ENCODE data around the gene TLE7.

TLE7 gene

DNA sequence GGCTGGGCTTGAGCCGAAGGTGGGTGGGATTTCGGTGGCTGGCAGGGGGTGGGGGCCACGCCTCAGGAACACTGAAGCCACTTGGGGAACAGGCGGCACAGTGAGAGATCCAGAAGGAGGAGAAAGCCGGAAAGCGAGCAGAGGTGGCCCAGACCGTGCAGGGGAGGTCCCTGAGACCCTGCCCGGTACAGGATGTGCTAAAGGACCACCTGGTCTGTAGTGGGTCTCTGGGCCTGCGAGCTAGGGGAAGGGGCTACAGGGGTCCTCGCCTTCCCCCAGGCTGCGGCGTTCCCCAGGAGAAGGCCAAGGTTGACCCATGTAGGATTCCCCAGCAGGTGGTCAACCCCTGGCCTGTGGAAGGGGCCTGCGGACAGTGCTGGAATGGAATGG is at the start of gene TLE7:
Gene TLE7 (minus strand): TSS at position 4 of the 390 bp plus-strand sequence. CDS start 8,730 bp downstream, outside the sequence.
- no peak for DNase-seq

GRCh38 chr16:71491054-71491453 is 49.2 kb upstream of the TLE7 start:
- DNase-seq = no peak

DNA sequence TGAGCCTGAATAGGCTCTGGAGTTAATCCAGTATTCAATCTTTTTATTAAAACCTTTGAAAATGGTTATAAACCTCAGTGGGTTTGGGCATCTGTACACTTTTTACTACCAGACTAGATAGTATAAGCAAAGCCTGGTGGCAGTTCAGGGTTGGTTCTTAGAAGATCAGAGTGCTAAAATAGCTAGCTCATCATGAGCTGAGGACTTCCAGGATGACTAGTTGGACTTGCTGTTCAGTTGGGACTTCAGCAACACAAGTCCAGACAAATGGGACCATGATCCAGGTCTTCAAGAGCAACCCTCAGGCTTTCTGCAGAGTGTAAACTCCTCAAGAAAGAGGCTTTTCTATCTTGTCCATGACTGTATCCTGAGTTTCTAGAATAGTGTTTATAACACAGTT is 48.5 kb upstream of the TLE7 start:
- DNase-seq = no peak

DNA sequence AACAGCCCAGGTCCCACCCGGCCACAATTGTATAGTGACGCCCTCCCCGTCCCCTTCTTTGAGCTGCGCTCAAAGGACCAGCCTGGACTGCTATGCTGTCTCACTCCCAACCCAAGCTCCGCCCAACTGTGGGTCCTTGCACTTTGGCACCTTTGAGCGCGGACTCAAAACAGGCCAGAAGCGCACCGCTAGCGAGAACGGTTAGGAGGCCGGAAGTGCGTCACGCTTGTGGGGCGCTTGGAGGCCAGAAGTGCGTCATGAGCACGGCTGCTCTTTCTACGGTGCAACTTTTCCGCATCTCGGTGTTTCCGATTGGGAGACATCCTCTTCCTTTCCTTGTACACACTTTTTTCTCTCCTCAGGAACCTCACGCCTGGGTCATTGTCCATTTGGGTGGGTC is 47.3 kb upstream of the TLE7 start, which contains the start of gene ZNF19:
Gene ZNF19 (minus strand): TSS at position 203 of the 400 bp plus-strand sequence. CDS start 7,210 bp downstream, outside the sequence.
- DNase-seq = no peak

DNA sequence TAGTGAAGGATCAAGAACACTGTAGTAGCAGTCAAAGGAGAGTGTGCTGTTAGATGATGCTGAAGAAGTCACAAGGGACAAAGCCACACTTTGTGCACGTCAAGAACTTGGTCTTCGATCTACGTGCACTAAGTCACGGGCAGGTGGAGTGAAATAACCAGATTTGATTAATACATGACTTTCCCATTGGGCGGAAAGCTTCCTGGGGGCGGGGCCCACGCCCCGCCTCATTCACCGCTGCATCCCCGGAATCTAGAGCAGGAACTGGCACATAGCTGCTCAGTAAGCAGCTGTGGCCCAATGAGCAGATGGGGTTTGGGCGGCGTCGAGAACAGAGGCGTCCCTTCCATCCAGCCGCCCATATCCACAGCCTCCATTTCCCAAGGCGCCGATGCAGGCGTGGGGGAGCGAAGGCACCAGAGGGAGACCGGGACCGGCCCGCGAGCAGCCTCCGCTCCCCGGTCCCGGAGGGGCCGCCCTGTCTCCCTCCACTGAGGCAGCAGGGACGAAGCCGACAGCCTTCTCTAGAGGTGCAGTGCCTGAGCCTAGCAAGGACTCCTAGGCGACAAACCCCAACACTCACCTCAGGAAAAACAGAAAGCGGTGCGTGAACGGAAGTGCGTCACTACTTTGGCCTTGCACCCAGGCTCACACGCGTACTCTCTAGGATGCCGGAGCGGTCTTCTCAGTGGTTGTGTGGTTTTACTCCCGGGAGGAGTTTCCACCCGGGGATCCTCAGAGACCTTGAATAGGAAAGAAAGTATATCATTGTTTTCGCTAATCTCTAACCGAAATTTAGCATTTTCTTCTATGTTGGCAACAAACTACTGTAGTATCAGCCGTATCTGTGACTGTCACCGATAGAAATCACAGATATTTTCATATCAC is 42.4 kb upstream of the TLE7 start:
- DNase-seq = peak; percentile 92

DNA sequence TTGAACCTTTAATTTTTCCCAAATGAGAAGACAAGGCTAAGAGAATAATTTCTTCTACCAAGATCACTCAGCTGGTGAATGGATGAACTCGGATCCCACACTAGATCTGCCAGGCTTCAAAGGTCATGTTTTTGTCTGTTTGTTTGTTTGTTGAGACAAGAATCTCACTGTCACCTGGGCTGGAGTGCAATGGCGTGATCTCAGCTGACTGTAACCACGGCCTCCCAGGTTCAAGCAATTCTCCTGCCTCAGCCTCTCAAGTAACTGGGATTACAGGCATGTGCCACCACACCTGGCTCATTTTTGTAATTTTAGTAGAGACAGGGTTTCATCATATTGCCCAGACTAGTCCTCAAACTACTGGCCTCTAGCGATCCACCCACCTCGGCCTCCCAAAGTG is 40.7 kb upstream of the TLE7 start:
- DNase-seq = no peak

DNA sequence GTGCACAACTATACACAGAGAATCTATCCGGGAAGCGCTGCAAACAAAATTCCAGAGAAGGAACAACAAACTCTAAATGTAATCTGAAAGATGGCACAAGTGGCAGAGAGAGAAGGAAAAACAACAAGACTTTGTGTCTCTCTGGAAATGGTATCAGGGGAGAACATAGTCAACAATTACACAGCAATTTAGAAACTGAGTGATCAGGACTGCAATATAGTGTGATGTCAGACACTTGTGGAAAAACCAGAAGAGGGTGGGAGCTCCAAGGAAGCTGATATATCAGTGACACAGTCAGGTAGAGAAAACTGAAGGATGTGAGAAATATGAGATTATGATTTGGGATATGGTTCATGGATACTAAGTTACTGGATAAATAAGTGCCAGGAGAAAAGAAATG is 39.1 kb upstream of the TLE7 start:
- DNase-seq = no peak

- DNase-seq = peak; percentile 18
Measured at GRCh38 chr16:71479420-71479819, 37.6 kb upstream of the TLE7 start.

- DNase-seq = no peak
Measured at GRCh38 chr16:71476457-71477124, 34.7 kb upstream of the TLE7 start.

- peak; percentile 95 for DNase-seq
Measured at GRCh38 chr16:71474864-71475263, 33.0 kb upstream of the TLE7 start.

DNA sequence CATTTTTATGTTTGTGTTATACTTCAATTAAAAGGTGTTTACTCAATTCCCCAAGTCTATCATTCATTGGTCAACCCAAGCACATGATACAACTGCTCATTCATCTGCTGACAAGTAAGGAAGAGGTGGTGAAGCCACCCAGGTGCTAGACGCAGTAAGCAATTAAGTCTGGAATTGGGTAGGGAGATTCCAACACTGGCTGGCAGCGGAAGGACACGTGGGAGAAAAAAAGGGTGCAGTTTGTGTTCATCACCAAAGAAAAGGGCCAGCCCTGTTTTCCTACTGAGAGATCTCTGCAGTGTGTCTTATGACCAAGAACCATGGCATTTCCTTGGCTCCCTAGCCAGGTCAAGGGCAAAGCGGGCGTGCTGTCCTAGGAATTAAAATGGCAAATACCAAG is 32.0 kb upstream of the TLE7 start:
- peak; percentile 48 for DNase-seq

DNA sequence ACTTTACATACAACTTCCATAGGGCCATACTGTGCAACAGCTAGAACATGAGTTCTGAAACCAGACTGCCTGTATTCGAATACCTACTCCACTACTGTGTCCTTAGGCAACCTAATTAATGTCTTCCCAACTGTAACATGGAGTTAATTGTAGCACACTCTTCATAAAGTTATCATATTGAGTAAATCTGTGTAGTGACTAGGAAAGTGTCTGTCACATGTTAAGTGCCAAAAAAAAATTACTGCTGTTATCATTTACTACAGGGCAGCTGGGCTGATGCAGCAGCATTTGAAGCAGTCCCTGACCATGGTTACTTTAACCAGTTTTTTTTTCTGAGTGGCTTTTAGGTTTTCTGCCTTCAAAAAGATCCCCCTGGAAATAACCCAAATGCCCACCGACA is 31.1 kb upstream of the TLE7 start:
- DNase-seq = no peak

- DNase-seq = peak; percentile 26
Measured at GRCh38 chr16:71472051-71472450, 30.2 kb upstream of the TLE7 start.

- DNase-seq = peak; percentile 17
Measured at GRCh38 chr16:71467810-71468209, 26.0 kb upstream of the TLE7 start.

DNA sequence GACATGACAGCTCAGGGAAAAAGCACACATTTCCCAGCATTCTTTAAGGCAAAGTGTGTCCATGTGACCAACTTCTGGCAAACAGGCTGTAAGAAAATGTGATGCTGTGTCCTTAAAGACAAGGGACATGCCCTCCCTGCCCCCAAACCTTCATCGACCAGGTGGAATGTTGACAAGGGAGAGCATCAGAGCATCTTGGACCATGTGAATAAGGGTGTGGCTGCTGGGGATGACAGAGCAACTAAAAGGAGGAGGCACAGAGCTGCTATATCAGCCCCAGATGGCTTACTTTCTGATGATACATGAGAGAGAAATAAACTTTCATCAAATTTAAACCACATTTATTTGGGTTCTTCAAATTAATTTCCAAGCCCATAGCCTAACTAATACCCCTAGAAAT is 22.4 kb upstream of the TLE7 start:
- no peak for DNase-seq

- DNase-seq = peak; percentile 74
Measured at GRCh38 chr16:71461686-71462648, 20.1 kb upstream of the TLE7 start, which contains the start of gene ZNF23. ZNF23 (minus strand) TSS chr16:71462247; CDS start chr16:71456796, 5,451 bp downstream.

GRCh38 chr16:71460941-71461340 is 19.1 kb upstream of the TLE7 start:
- DNase-seq = no peak

DNA sequence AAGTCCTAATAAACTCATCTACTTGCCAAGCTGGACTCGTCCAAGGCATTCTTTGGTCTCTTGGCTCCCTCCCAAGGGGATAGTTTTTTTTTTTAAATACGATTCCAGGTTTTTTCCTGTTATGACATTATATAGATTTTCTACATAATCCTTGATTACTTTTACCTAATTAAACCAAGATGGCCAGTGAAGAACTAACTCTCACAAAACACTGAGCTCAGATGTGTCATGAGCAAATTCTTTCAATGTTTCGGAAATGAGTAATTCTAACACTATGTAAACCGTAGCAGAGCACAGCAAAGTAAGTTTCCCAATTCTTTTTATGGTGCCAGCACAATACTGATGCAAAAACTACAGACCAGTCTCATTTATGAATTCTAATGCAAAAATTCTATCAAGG is 18.4 kb upstream of the TLE7 start:
- DNase-seq = peak; percentile 87

- no peak for DNase-seq
Measured at GRCh38 chr16:71459510-71459909, 17.7 kb upstream of the TLE7 start.

- DNase-seq = no peak
Measured at GRCh38 chr16:71456801-71457200, 14.9 kb upstream of the TLE7 start.

DNA sequence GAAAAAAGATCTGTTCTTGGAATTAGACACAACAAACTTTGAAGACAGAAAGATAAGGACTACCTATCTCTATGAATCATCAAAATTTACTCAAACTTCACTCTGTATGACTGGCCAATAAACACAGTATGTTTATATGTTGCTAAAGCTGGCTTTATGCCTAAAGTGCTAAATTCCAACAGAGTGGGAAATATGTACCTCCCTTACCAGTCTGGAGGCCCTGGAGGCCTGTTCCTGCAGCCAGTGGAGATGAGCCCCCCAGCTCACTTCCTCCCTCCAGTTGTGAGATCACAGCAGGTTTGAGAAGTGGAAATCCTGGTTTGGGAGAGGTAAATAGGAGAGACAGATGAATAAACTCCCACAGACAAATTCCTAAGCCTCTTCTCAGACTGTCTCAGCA is 11.2 kb upstream of the TLE7 start:
- no peak for DNase-seq

- DNase-seq = no peak
Measured at GRCh38 chr16:71449020-71449419, 7.2 kb upstream of the TLE7 start.
